Measurements from ENCODE around the gene ADM2.

The ADM2 gene

DNA sequence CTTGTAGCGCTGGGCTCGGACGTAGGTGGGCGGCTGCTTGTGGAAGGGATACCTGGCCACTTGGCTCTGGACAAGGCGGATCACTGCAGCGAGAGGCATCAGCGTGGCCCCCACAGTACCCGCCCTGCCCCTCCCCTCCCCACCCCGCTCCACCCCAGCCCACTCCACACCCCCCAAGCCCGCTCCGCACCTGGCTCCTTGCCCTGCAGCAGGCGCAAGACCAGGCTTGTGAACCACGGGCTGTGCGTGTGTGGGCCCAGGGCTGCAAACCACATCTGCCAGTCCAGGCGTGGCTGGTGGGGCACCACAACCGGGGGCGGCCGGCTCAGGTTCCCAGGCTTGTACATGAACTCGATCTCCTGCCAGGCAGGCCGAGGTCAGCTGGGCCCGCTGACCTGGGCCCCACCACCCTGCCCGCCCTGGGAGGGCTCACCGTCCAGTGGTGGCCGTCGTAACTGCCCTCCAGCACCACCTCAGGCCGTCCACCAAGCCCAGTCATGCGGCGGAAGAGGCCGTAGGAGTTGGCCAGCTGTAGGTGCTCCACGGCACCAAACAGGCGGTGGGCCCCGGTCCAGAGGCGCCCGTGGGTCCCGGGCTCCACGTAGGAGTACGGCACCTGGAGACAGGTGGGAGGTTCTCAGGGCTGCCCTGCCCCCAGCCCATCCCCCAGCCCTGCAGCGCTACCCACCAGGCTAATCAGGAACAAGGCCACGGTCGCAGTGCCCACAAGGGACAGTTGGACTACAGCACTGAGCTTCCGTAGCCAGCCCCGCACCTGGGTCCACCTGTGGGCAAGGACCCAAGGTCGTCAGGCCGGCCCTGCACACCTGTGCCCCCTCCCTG lies 23.2 kb downstream of the ADM2 start:
- TF ChIP-seq, protein P1, sequence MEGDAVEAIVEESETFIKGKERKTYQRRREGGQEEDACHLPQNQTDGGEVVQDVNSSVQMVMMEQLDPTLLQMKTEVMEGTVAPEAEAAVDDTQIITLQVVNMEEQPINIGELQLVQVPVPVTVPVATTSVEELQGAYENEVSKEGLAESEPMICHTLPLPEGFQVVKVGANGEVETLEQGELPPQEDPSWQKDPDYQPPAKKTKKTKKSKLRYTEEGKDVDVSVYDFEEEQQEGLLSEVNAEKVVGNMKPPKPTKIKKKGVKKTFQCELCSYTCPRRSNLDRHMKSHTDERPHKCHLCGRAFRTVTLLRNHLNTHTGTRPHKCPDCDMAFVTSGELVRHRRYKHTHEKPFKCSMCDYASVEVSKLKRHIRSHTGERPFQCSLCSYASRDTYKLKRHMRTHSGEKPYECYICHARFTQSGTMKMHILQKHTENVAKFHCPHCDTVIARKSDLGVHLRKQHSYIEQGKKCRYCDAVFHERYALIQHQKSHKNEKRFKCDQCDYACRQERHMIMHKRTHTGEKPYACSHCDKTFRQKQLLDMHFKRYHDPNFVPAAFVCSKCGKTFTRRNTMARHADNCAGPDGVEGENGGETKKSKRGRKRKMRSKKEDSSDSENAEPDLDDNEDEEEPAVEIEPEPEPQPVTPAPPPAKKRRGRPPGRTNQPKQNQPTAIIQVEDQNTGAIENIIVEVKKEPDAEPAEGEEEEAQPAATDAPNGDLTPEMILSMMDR (IDR thresholded peaks at IDR 0.05; ENCODE audit: low read depth, low read length, missing control alignments), result no peak
- Histone ChIP-seq H3K27ac (no peak overlapping the region), H3K27me3 (replicated peaks) (no peaks in the 10 kb centered on the region), H3K36me3 (replicated peaks) (peaks cover 25% of the 10 kb centered on the region), H3K4me3 (ENCODE audit: low read depth, low read length) (no peak overlapping the region)
- in situ Hi-C loops (cut with HindIII; ENCODE audit: low pct_ligation_motif_present, low sequenced_read_pairs), result no loop called here
- DNase-seq, result no peak

DNA sequence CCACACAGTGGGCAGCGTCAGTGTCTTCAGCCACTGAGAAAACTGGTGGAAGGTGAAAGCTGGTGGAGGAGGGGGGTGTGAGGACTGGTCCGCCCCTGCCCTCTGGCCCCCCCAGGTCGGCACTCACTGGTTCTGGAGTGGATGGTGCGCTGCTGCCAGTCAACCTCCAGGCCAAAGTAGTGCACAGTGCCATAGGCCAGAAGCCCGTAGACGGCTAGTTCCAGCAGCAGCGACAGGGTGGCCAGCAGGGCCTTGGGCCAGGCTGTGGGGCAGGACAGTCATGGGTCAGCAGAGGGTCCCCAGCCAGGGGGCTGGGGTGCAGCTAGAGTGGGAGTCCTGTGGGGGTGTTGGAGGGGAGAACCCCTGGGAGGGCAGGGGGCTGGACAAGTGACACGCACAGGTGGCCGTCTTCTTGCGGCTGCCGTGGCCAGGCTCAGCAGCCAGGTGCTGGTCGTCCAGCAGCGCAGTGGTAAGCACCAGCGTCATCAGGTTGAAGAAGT lies 24.0 kb downstream of the ADM2 start:
- H3K4me3 ChIP-seq (ENCODE audit: low read depth, low read length), result no peak overlapping the region
- TF ChIP-seq, protein P1 (IDR thresholded peaks at IDR 0.05; ENCODE audit: low read depth, low read length, missing control alignments), result no peak
- H3K27me3 ChIP-seq (replicated peaks), result no peaks in the 10 kb centered on the region
- H3K27ac ChIP-seq, result no peak overlapping the region
- in situ Hi-C loops (cut with HindIII; ENCODE audit: low pct_ligation_motif_present, low sequenced_read_pairs), result no loop called here
- peaks cover 25% of the 10 kb centered on the region for H3K36me3 ChIP-seq (replicated peaks)
- DNase-seq, result no peak

DNA sequence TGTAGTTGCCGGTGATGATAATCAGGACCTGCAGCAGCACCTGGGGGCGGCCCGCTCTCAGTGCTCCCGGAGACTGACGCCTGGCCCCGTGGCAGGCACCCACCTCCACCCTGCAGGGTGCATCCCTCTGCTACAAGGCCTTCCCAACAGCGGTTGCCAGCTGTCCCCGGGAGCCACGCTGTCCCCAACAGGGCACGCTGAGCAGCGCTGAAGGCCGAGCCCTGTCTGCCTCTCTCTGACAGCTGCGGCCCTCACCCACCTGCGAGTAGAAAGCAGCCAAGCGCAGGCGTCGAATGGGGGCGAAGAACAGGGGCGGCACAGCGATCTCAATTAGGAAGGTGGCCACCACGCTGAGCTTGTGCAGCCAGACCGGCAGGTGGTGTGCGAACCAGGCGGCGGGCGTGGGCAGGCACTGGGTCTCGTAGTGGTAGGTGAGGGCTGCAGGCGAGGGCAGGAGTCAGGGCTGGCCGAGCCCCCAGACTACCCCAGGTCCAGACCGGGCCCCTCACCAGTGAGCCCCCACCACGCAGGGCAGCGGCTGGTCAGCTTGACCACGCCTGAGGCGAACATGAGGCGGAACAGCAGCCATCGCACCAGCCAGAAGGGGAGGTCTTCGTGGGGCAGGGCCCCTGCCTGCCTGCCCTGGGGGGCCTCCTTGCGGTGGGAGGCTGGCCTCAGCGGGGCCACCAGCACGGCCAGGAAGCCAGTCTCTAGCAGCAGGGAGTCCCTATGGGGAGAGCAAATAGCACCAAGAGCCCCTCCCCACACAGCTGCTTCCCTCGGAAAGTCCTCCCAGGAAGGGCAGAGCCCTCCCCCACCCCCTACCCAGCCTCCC lies 24.6 kb downstream of the ADM2 start:
- TF ChIP-seq, protein P1 (IDR thresholded peaks at IDR 0.05; ENCODE audit: low read depth, low read length, missing control alignments), result no peak
- in situ Hi-C loops (cut with HindIII; ENCODE audit: low pct_ligation_motif_present, low sequenced_read_pairs), result no loop called here
- Histone ChIP-seq H3K36me3 (replicated peaks) (peaks cover 25% of the 10 kb centered on the region), H3K27ac (no peak overlapping the region), H3K27me3 (replicated peaks) (no peaks in the 10 kb centered on the region), H3K4me3 (ENCODE audit: low read depth, low read length) (peak overlapping the region; percentile 98)
- DNase-seq, result no peak

DNA sequence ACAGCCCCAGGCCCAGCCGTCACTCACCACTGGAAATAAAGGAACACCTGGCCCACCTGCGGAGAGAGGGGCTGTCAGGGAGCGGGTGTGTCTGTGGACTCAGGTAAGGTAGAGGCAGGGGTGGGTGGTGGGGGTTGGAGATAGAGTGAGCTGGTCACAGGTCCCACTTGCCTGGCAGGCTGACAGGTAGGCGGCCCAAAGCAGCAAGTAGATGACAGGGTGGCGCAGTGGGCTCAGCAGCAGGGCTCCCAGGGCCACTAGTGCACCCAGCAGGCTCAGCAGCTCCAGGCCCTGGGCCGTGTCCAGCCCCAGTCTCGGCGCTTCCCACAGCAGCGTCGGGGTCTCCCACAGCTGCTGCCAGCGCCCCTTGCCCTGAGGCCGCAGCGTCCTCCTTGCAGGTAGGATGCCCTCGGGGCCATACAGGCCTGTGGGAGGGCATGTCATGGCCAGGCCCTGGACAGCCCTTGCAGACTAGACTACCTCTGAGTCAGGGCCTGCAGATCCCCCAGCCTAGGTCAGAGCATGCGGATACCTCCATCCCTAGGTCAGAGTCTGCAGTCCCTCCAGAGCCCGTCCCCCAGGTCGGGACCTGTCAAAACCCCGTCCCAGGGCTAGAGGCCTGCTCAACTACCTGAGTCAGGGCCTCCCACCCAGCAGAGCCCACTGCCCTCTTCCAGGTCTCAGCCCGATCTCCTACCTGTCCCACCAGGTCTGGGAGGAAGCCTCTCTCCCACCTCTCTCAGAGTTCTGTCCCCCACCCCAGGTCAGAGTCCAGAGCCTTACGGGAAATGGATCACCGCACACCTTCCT lies 25.5 kb downstream of the ADM2 start:
- peak overlapping the region; percentile 98 for H3K4me3 ChIP-seq (ENCODE audit: low read depth, low read length)
- in situ Hi-C loops (cut with HindIII; ENCODE audit: low pct_ligation_motif_present, low sequenced_read_pairs), result no loop called here
- DNase-seq, result no peak
- H3K27ac ChIP-seq, result peak overlapping the region; percentile 63
- no peaks in the 10 kb centered on the region for H3K27me3 ChIP-seq (replicated peaks)
- H3K36me3 ChIP-seq (replicated peaks), result peaks cover 25% of the 10 kb centered on the region
- TF ChIP-seq, protein P1 (IDR thresholded peaks at IDR 0.05; ENCODE audit: low read depth, low read length, missing control alignments), result no peak

DNA sequence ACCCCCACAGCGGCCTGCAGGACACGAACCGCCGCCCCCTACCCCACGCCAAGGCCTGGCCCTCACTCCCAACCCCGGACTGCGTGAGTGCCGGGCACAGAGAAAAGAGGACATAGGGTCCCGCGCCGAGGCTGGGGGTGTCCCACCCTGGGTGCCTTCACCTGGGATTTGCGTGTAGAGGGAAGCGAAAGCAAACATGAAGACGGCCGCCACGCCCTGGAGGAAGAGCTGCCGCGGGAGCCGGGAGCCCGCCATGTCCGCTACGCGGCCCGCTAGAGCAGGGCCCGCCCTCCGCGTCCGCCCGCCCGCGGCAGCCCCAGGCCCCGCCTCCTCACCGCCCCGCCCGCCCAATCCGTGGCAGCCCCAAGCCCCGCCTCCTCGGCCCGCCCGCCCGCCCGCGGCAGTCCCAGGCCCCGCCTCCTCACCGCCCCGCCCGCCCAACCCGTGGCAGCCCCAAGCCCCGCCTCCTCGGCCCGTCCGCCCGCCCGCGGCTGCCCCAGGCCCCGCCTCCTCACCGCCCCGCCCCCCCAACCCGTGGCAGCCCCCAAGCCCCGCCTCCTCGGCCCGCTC lies 26.2 kb downstream of the ADM2 start, which contains the start of gene LMF2:
TSS of gene LMF2 (minus strand) at position 282 of the 570 bp plus-strand sequence. CDS start at position 255, 27 bp downstream.
- in situ Hi-C loops (cut with HindIII; ENCODE audit: low pct_ligation_motif_present, low sequenced_read_pairs), result no loop called here
- TF ChIP-seq, protein P1 (IDR thresholded peaks at IDR 0.05; ENCODE audit: low read depth, low read length, missing control alignments), result no peak
- peaks cover 22% of the 10 kb centered on the region for H3K36me3 ChIP-seq (replicated peaks)
- peak within 1 kb of the TSS; percentile 98 for H3K4me3 ChIP-seq (ENCODE audit: low read depth, low read length)
- peak; percentile 69 for DNase-seq
- peak within 1 kb of the TSS; percentile 63 for H3K27ac ChIP-seq
- no peaks in the 10 kb centered on the region for H3K27me3 ChIP-seq (replicated peaks)

Measured in brain microvascular endothelial cell (primary cell).